Left renal cortex interstitium (tissue), 4 donors: ENCODE measurements around the gene RPL32. TPM values are rescaled to one million over a fixed set of nuclear protein-coding genes. Genes with fewer than 3 reads are reported as not detected.

Experiments
- polyA plus RNA-seq, 4 donors: library from polyadenylated mRNA; unstranded; fragments of 120-200 nt; gene quantifications; one replicate each; pipeline ENCODE4 v1.2.1, GENCODE V29; 2013; ENCODE audit not compliant: insufficient read length in 4 of 4

The RPL32 gene
- polyA plus RNA-seq, 4 donors, result 1,834 to 2,419 (median 2,318) TPM

Other genes starting within 250 kb of the RPL32 start
- 100 to 1,000 TPM in 3 of 4 donors, 10 to 100 TPM in 1; 97.7 to 141 (median 123) TPM for gene RAF1, start 177.4 kb downstream of the RPL32 start, polyA plus RNA-seq
- gene TMEM40, start 82.3 kb downstream of the RPL32 start, polyA plus RNA-seq, result 1 to 10 TPM; 1.2 to 2.4 (median 1.7) TPM
- 10 to 100 TPM in 1 of 4 donors, 1 to 10 TPM in 3; 8.2 to 11.6 (median 9.5) TPM for gene CAND2, start 44.9 kb downstream of the RPL32 start, polyA plus RNA-seq
- gene IQSEC1, start 231.9 kb upstream of the RPL32 start, polyA plus RNA-seq, result 10 to 100 TPM; 27.0 to 42.2 (median 33.0) TPM